A549 (cell line): Measurements from ENCODE around the gene C2CD5.

ENCODE experiments used
- CEBPB ChIP-seq, 2 experiments: fragments of >200 bp in 1 of 2; sonication (Bioruptor Twin) in 1 of 2; formaldehyde crosslinking in 1 of 2; IDR thresholded peaks; 2 replicates each; pipeline ENCODE4 v1.6.1; 2012 to 2016
- EP300 ChIP-seq, 2 experiments: fragments of >200 bp; sonication (Bioruptor Twin); formaldehyde crosslinking; IDR thresholded peaks; 2 replicates in 1 of 2; 3 replicates in 1 of 2; pipeline ENCODE4 v1.6.1; 2016 to 2017
- FOSB ChIP-seq: fragments of 250-450 bp; sonication (Bioruptor Pico); IDR thresholded peaks from 2 replicates; pipeline ENCODE4 v1.5.0; 2020; ENCODE audit warnings: mild to moderate bottlenecking, moderate library complexity
- JUNB ChIP-seq: fragments of >200 bp; sonication (Bioruptor Twin); formaldehyde crosslinking; IDR thresholded peaks from 2 replicates; pipeline ENCODE4 v1.6.1; 2016
- NR3C1 ChIP-seq: fragments of >200 bp; sonication (Bioruptor Twin); formaldehyde crosslinking; IDR thresholded peaks from 3 replicates; pipeline ENCODE4 v1.6.1; 2017
- POLR2A ChIP-seq: IDR thresholded peaks from 2 replicates; pipeline ENCODE4 v1.6.1; 2012; ENCODE audit warnings: mild to moderate bottlenecking, low read length
- POLR2AphosphoS2 ChIP-seq: conservative IDR thresholded peaks from 2 replicates; pipeline ENCODE4 v1.6.1; 2012; ENCODE audit warnings: low read length, improper control_type of control experiment, inconsistent platforms
- RAD21 ChIP-seq, 2 experiments: fragments of >200 bp in 1 of 2; sonication (Bioruptor Twin) in 1 of 2; formaldehyde crosslinking in 1 of 2; IDR thresholded peaks in 1 of 2; conservative IDR thresholded peaks in 1 of 2; 2 replicates in 1 of 2; 3 replicates in 1 of 2; pipeline ENCODE4 v1.6.1; 2012 to 2018; ENCODE audit warnings: inconsistent platforms in 1 of 2
- USF2 ChIP-seq: fragments of 450-650 bp; IDR thresholded peaks from 2 replicates; pipeline ENCODE4 v1.6.1; 2014; ENCODE audit warnings: antibody characterized with exemption
- ZC3H11A ChIP-seq: fragments of 450-650 bp; IDR thresholded peaks from 2 replicates; pipeline ENCODE4 v1.6.1; 2014; ENCODE audit warnings: antibody characterized with exemption, mild to moderate bottlenecking
- ZNF302 ChIP-seq: fragments of 250-450 bp; sonication (Bioruptor Pico); IDR thresholded peaks from 2 replicates; pipeline ENCODE4 v1.9.0; 2021; ENCODE audit warnings: inconsistent platforms, mild to moderate bottlenecking, moderate library complexity
- TF ChIP-seq, protein P1 (sequence below): IDR thresholded peaks from 2 replicates; pipeline ENCODE4 v1.6.1; 2012; ENCODE audit warnings: low read depth, borderline replicate concordance
- TF ChIP-seq, protein P2 (sequence below): fragments of >200 bp; sonication (Bioruptor Twin); formaldehyde crosslinking; IDR thresholded peaks from 3 replicates; pipeline ENCODE4 v1.5.1; 2016

GRCh38 chr12:22481547-22482104 is 62.7 kb downstream of the C2CD5 start:
- TF ChIP-seq FOSB (no peak), POLR2A (no peak), POLR2AphosphoS2 (no peak), EP300 (IDR thresholded peaks at IDR 0.05) (no peak), JUNB (no peak), ZNF302 (CRISPR knock-in tag) (no peak), USF2 (no peak), NR3C1 (no peak), ZC3H11A (no peak), CEBPB (IDR thresholded peaks at IDR 0.05) (no peak), RAD21 (conservative IDR thresholded peaks at IDR 0.05 in 1 of 2, IDR thresholded peaks at IDR 0.05 in 1 of 2) (no peak)
- TF ChIP-seq, protein P1, sequence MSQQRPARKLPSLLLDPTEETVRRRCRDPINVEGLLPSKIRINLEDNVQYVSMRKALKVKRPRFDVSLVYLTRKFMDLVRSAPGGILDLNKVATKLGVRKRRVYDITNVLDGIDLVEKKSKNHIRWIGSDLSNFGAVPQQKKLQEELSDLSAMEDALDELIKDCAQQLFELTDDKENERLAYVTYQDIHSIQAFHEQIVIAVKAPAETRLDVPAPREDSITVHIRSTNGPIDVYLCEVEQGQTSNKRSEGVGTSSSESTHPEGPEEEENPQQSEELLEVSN, result no peak
- TF ChIP-seq, protein P2, sequence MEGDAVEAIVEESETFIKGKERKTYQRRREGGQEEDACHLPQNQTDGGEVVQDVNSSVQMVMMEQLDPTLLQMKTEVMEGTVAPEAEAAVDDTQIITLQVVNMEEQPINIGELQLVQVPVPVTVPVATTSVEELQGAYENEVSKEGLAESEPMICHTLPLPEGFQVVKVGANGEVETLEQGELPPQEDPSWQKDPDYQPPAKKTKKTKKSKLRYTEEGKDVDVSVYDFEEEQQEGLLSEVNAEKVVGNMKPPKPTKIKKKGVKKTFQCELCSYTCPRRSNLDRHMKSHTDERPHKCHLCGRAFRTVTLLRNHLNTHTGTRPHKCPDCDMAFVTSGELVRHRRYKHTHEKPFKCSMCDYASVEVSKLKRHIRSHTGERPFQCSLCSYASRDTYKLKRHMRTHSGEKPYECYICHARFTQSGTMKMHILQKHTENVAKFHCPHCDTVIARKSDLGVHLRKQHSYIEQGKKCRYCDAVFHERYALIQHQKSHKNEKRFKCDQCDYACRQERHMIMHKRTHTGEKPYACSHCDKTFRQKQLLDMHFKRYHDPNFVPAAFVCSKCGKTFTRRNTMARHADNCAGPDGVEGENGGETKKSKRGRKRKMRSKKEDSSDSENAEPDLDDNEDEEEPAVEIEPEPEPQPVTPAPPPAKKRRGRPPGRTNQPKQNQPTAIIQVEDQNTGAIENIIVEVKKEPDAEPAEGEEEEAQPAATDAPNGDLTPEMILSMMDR, result no peak
